HepG2 (cell line): ENCODE data around the gene RSL1D1. TPM values are rescaled to one million over a fixed set of nuclear protein-coding genes. Genes with fewer than 3 reads are reported as not detected.

Source experiments
- ATF3 ChIP-seq: sonication (generic); formaldehyde crosslinking; IDR thresholded peaks from 2 replicates; pipeline ENCODE4 v1.4.0; 2020; ENCODE audit warnings: missing genetic modification reagents
- BRD4 ChIP-seq: sonication (generic); formaldehyde crosslinking; IDR thresholded peaks from 2 replicates; pipeline ENCODE4 v1.4.0; 2020; ENCODE audit warnings: missing genetic modification reagents
- DMAP1 ChIP-seq: IDR thresholded peaks from 2 replicates; pipeline ENCODE4 v1.6.1; 2016
- MAF1 ChIP-seq: sonication (generic); formaldehyde crosslinking; IDR thresholded peaks from 2 replicates; pipeline ENCODE4 v1.5.0; 2020; ENCODE audit warnings: missing genetic modification reagents, borderline replicate concordance
- MED1 ChIP-seq: sonication (generic); formaldehyde crosslinking; IDR thresholded peaks from 2 replicates; pipeline ENCODE4 v1.4.0; 2020; ENCODE audit warnings: missing genetic modification reagents
- MIXL1 ChIP-seq: IDR thresholded peaks from 2 replicates; pipeline ENCODE4 v1.6.1; 2016
- NAIF1 ChIP-seq: sonication (generic); formaldehyde crosslinking; IDR thresholded peaks from 2 replicates; pipeline ENCODE4 v1.5.0; 2020; ENCODE audit warnings: mild to moderate bottlenecking, missing genetic modification reagents, borderline replicate concordance
- NFKBIZ ChIP-seq: IDR thresholded peaks from 2 replicates; pipeline ENCODE4 v1.6.1; 2018; ENCODE audit warnings: missing genetic modification reagents, missing compliant biosample characterization
- RERE ChIP-seq: IDR thresholded peaks from 2 replicates; pipeline ENCODE4 v1.6.1; 2016; ENCODE audit warnings: low read depth, missing genetic modification reagents, missing compliant biosample characterization
- SNRNP70 ChIP-seq: fragments of 200-400 bp; formaldehyde crosslinking; IDR thresholded peaks from 2 replicates; pipeline ENCODE4 v1.6.1; 2017; ENCODE audit warnings: mild to moderate bottlenecking, low read depth, low read length, moderate library complexity
- ZNF337 ChIP-seq: sonication (generic); formaldehyde crosslinking; IDR thresholded peaks from 2 replicates; pipeline ENCODE4 v1.5.1; 2020; ENCODE audit warnings: missing genetic modification reagents, low read depth, mild to moderate bottlenecking, borderline replicate concordance
- ZNF430 ChIP-seq: sonication (generic); formaldehyde crosslinking; IDR thresholded peaks from 2 replicates; pipeline ENCODE4 v1.9.0; 2021; ENCODE audit warnings: mild to moderate bottlenecking, missing genetic modification reagents
- ZNF446 ChIP-seq: sonication (generic); formaldehyde crosslinking; IDR thresholded peaks from 2 replicates; pipeline ENCODE4 v1.5.0; 2020; ENCODE audit warnings: mild to moderate bottlenecking, missing genetic modification reagents
- ZNF451 ChIP-seq: sonication (generic); formaldehyde crosslinking; IDR thresholded peaks from 2 replicates; pipeline ENCODE4 v1.5.0; 2020; ENCODE audit warnings: mild to moderate bottlenecking, missing genetic modification reagents
- polyA plus RNA-seq, 8 experiments: library from polyadenylated mRNA; depleted of rRNA in 3 of 8; stranded (reverse) in 7 of 8; unstranded in 1 of 8; fragments of >200 nt; fragmentation: Illumina TruSeq in 4 of 8; extraction: Trizol in 4 of 8; gene quantifications; 2 replicates each; pipeline versions ENCODE4 v1.2.1 to v1.2.3, GENCODE V29; 2011 to 2016; ENCODE audit warnings: low read depth in 4 of 8, missing spikeins in 1 of 8, mixed read lengths in 1 of 8; ENCODE audit not compliant: insufficient read depth in 1 of 8
- total RNA-seq, 5 experiments: library from RNA; depleted of rRNA; stranded (reverse); fragments of >200 nt; fragmentation: Illumina TruSeq; extraction: Trizol; gene quantifications; 2 replicates each; pipeline ENCODE4 v1.2.3, GENCODE V29; 2016; ENCODE audit warnings: low read depth in 1 of 5
- TF ChIP-seq, protein P1 (sequence below): sonication (generic); formaldehyde crosslinking; IDR thresholded peaks from 2 replicates; pipeline ENCODE4 v1.4.0; 2020; ENCODE audit warnings: missing genetic modification reagents
- TF ChIP-seq, protein P2 (sequence below): sonication (generic); formaldehyde crosslinking; IDR thresholded peaks from 2 replicates; pipeline ENCODE4 v1.9.0; 2022; ENCODE audit warnings: missing genetic modification reagents, mild to moderate bottlenecking, borderline replicate concordance

Gene RSL1D1
- total and polyA plus RNA-seq, 2 of the 13 experiments (the other 11 are each of a cell fraction or from before 2014, with no cell fraction given) = 187 to 343 TPM

DNA sequence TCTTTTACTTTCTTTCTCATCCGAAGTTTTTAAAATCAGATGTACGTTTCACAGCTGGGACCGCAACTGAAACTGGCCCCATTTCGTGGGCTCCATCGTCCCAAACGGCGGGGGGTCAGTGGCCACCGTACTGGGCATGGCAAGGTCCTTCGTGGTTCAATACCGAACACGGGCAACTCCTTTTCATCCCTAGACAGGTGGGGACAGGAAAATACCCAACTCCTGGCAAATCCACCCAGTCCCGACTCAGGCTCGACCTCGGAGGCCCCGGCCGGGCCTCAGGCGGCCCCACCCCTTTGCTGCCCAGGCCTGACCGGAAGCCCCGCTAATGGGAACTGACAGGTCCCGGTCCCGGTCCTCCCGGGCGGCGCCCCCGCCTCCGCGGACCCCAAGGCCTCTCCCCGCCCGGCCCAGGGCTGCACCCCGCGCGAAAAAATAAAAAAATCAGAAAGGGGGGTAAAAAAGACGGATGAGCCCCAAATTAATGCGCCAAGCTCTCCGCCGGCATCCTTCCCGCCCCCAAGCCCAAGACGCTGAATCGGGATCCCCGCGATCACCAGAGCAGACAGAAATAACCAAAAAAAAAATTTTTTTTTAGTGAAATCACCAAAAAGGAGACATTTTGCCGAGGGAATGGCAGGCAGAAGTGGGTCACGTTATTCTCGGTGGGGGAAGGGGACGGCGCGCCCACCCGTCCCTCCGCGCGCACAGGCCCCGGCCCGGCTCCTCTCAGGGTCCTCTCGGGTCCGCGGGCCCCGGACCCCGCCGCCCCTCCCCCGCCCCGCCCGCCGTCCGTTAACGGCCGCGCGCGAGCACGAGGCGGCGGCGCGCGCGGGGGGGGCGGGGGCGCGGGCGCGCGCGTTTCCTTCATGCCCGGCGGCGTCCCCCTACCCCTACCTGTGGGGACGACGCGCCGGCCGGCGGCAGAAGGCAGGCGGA, 54.8 kb downstream of the RSL1D1 start (continued):
- TF ChIP-seq, protein P1, sequence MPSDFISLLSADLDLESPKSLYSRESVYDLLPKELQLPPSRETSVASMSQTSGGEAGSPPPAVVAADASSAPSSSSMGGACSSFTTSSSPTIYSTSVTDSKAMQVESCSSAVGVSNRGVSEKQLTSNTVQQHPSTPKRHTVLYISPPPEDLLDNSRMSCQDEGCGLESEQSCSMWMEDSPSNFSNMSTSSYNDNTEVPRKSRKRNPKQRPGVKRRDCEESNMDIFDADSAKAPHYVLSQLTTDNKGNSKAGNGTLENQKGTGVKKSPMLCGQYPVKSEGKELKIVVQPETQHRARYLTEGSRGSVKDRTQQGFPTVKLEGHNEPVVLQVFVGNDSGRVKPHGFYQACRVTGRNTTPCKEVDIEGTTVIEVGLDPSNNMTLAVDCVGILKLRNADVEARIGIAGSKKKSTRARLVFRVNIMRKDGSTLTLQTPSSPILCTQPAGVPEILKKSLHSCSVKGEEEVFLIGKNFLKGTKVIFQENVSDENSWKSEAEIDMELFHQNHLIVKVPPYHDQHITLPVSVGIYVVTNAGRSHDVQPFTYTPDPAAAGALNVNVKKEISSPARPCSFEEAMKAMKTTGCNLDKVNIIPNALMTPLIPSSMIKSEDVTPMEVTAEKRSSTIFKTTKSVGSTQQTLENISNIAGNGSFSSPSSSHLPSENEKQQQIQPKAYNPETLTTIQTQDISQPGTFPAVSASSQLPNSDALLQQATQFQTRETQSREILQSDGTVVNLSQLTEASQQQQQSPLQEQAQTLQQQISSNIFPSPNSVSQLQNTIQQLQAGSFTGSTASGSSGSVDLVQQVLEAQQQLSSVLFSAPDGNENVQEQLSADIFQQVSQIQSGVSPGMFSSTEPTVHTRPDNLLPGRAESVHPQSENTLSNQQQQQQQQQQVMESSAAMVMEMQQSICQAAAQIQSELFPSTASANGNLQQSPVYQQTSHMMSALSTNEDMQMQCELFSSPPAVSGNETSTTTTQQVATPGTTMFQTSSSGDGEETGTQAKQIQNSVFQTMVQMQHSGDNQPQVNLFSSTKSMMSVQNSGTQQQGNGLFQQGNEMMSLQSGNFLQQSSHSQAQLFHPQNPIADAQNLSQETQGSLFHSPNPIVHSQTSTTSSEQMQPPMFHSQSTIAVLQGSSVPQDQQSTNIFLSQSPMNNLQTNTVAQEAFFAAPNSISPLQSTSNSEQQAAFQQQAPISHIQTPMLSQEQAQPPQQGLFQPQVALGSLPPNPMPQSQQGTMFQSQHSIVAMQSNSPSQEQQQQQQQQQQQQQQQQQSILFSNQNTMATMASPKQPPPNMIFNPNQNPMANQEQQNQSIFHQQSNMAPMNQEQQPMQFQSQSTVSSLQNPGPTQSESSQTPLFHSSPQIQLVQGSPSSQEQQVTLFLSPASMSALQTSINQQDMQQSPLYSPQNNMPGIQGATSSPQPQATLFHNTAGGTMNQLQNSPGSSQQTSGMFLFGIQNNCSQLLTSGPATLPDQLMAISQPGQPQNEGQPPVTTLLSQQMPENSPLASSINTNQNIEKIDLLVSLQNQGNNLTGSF = no peak
- no peak; the same call in 1 of the 2 replicates for TF ChIP-seq ZNF446
- TF ChIP-seq MAF1 (CRISPR knock-in tag) = peak; percentile 80; the same call in 1 of the 2 replicates
- TF ChIP-seq RERE (CRISPR knock-in tag) = no peak
- TF ChIP-seq DMAP1 (CRISPR knock-in tag) = peak; percentile 67; the same call in 1 of the 2 replicates
- no peak; the same call in 1 of the 2 replicates for TF ChIP-seq ZNF451
- TF ChIP-seq ZNF337 (CRISPR knock-in tag) = no peak
- peak; percentile 21; the same call in 1 of the 2 replicates for TF ChIP-seq NFKBIZ (CRISPR knock-in tag)
- TF ChIP-seq, protein P2, sequence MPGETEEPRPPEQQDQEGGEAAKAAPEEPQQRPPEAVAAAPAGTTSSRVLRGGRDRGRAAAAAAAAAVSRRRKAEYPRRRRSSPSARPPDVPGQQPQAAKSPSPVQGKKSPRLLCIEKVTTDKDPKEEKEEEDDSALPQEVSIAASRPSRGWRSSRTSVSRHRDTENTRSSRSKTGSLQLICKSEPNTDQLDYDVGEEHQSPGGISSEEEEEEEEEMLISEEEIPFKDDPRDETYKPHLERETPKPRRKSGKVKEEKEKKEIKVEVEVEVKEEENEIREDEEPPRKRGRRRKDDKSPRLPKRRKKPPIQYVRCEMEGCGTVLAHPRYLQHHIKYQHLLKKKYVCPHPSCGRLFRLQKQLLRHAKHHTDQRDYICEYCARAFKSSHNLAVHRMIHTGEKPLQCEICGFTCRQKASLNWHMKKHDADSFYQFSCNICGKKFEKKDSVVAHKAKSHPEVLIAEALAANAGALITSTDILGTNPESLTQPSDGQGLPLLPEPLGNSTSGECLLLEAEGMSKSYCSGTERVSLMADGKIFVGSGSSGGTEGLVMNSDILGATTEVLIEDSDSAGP (CRISPR knock-in tag) = 0 out of 2 replicates have a peak, but pooled peaks have one; percentile 34
- peak; percentile 62; the same call in 1 of the 2 replicates for TF ChIP-seq NAIF1 (CRISPR knock-in tag)
- no peak for TF ChIP-seq SNRNP70
- no peak for TF ChIP-seq ATF3 (CRISPR knock-in tag)
- TF ChIP-seq BRD4 = peak; percentile 82
- peak; percentile 61 for TF ChIP-seq MED1
- 0 out of 2 replicates have a peak, but pooled peaks have one; percentile 67 for TF ChIP-seq ZNF430
- peak; percentile 49; the same call in 1 of the 2 replicates for TF ChIP-seq MIXL1 (CRISPR knock-in tag)
